ENCODE data around the gene DAAM2.

DNA sequence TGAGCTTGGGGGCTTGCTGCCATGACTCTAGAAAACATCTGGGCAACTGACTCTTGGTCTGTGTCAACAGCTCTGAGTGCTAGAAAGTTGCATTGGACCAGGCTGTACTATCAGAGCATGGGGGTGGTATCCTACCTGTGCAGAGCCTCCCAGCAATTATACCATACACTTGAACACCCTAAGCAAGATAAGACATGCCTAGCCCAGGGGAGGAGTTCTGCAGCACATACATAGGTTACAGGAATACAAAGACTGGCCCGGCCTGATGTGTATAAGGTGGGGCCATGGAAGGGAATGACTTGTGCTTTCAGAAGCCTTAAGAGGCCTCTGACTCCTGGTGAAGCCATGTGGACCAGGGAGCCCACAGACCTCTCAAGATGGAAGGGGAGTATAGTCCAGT, 153.4 kb downstream of the DAAM2 start:
- TF ChIP-seq POLR2A (IDR thresholded peaks at IDR 0.05; ENCODE audit: control extremely low read depth in 1 of 2, low read depth in 2 of 2, low read length in 2 of 2) (no peak), YY1 (IDR thresholded peaks at IDR 0.05; ENCODE audit: low read depth, low read length) (no peak), POLR2AphosphoS5 (IDR thresholded peaks at IDR 0.05; ENCODE audit: low read depth, low read length) (no peak), EP300 (IDR thresholded peaks at IDR 0.05; ENCODE audit: borderline replicate concordance in 1 of 2, low read depth in 2 of 2, low read length in 2 of 2) (no peak), HDAC6 (IDR thresholded peaks at IDR 0.05; ENCODE audit: low read depth, low read length) (no peak), EZH2 (IDR thresholded peaks at IDR 0.05; ENCODE audit: low read depth, low read length, severe bottlenecking) (no peak), RFX5 (IDR thresholded peaks at IDR 0.05; ENCODE audit: borderline replicate concordance, low read depth, low read length) (no peak)
- TF ChIP-seq, protein P1, sequence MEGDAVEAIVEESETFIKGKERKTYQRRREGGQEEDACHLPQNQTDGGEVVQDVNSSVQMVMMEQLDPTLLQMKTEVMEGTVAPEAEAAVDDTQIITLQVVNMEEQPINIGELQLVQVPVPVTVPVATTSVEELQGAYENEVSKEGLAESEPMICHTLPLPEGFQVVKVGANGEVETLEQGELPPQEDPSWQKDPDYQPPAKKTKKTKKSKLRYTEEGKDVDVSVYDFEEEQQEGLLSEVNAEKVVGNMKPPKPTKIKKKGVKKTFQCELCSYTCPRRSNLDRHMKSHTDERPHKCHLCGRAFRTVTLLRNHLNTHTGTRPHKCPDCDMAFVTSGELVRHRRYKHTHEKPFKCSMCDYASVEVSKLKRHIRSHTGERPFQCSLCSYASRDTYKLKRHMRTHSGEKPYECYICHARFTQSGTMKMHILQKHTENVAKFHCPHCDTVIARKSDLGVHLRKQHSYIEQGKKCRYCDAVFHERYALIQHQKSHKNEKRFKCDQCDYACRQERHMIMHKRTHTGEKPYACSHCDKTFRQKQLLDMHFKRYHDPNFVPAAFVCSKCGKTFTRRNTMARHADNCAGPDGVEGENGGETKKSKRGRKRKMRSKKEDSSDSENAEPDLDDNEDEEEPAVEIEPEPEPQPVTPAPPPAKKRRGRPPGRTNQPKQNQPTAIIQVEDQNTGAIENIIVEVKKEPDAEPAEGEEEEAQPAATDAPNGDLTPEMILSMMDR (IDR thresholded peaks at IDR 0.05; ENCODE audit: control extremely low read depth in 1 of 3, insufficient read depth in 1 of 3, low read depth in 1 of 3, low read length in 3 of 3), result no peak
